Right cardiac atrium (tissue), 5 donors: Measurements from ENCODE around the gene PAX8. TPM values are rescaled to one million over a fixed set of nuclear protein-coding genes. Genes with fewer than 3 reads are reported as not detected.

Experiments used
- ATAC-seq, 2 donors: fragments of 200-7000 bp; cut with Tn5 transposase; one replicate each; pipeline versions ENCODE4 v1.8.0 to v1.9.1; 2020; ENCODE audit warnings: moderate library complexity in 2 of 2, mild to moderate bottlenecking in 1 of 2
- DNase-seq, 3 donors: peaks; one replicate each; pipeline ENCODE4 v3.0.0-alpha.2; 2020
- H3K27ac ChIP-seq: one replicate; pipeline ENCODE4 v1.5.1; 2013; ENCODE audit warnings: mild to moderate bottlenecking, low read length, control low read depth, moderate library complexity
- H3K27me3 ChIP-seq: one replicate; pipeline ENCODE4 v1.6.1; 2013; ENCODE audit not compliant: control insufficient read depth, insufficient read depth
- H3K4me1 ChIP-seq: one replicate; pipeline ENCODE4 v1.6.1; 2013; ENCODE audit warnings: low read length; ENCODE audit not compliant: control insufficient read depth, insufficient read depth
- H3K4me3 ChIP-seq: one replicate; pipeline ENCODE4 v1.5.1; 2013; ENCODE audit warnings: low read length, control low read depth
- H3K9me3 ChIP-seq: one replicate; pipeline ENCODE4 v1.6.1; 2013; ENCODE audit warnings: low read length; ENCODE audit not compliant: control insufficient read depth
- WGBS: extraction: QIAGEN DNeasy Blood & Tissue Kit; methylation state at CpG from one replicate; pipeline ENCODE4 v1.1.7; 2013; 5-methylcytosine and 5-hydroxymethylcytosine counted together
- intact Hi-C, 4 donors: fragments of 100-400 bp; cut with DNase I; formaldehyde crosslinking; loops; one replicate each; pipeline versions ENCODE4 v1.11.0 to v1.14.0; 2022 to 2023
- polyA plus RNA-seq: library from polyadenylated mRNA; stranded (reverse); fragments of 200-250 nt; gene quantifications from one replicate; pipeline ENCODE4 v1.2.3, GENCODE V29; 2013
- total RNA-seq, 4 donors: library from RNA; stranded (reverse); fragmentation: NEBNext Ultra II Directional; extraction: Animal tissue kit (Norgen Biotek cat#: 25700); gene quantifications; one replicate each; pipeline ENCODE4 v1.2.1, GENCODE V29; 2021
- donor health status: healthy with polysubstance abuse.
- donor health status: DM: no; HTN: yes; CAD: no.
- donor health status: DM: no; HTN: no; CAD: no.
- donor health status: DM: no; HTN: yes; CAD: no; lungs with severe emphysema.
- donor health status: DM: yes; HTN: yes; CAD: no.

PAX8 gene
- total and polyA plus RNA-seq, 5 donors = 0.05 to 1.9 (median 0.40) TPM; not detected in 1

GRCh38 chr2:113190871-113191270 lies 87.8 kb downstream of the PAX8 start:
- no peaks in the 10 kb centered on the region for H3K9me3 ChIP-seq
- no peaks in the 10 kb centered on the region for H3K4me1 ChIP-seq
- DNase-seq (no peak), ATAC-seq (no peak)
- no peaks in the 10 kb centered on the region for H3K27me3 ChIP-seq
- no peak overlapping the region for H3K4me3 ChIP-seq
- 23% methylated on average over 1 of the region's 1 CpG for WGBS
- H3K27ac ChIP-seq = no peak overlapping the region
- intact Hi-C loops = no loop called here

GRCh38 chr2:113187771-113188170 lies 91.0 kb downstream of the PAX8 start:
- H3K27ac ChIP-seq = no peak overlapping the region
- no peaks in the 10 kb centered on the region for H3K27me3 ChIP-seq
- intact Hi-C loops = no loop called here
- H3K9me3 ChIP-seq = no peaks in the 10 kb centered on the region
- 65% methylated on average over 6 of the region's 6 CpGs for WGBS
- no peaks in the 10 kb centered on the region for H3K4me1 ChIP-seq
- DNase-seq (no peak), ATAC-seq (no peak)
- no peak overlapping the region for H3K4me3 ChIP-seq

- Histone ChIP-seq H3K27me3 (no peaks in the 10 kb centered on the region), H3K4me1 (peaks cover 1% of the 10 kb centered on the region), H3K4me3 (no peak overlapping the region), H3K9me3 (no peaks in the 10 kb centered on the region), H3K27ac (no peak overlapping the region)
- intact Hi-C loops = no loop called here
- ATAC-seq (no peak), DNase-seq (no peak)
- WGBS = 85% methylated on average over 5 of the region's 5 CpGs
These were observed 92.3 kb downstream of the PAX8 start for GRCh38 chr2:113186433-113186796.

- intact Hi-C loops = no loop called here
- no peak overlapping the region for H3K27ac ChIP-seq
- no peaks in the 10 kb centered on the region for H3K9me3 ChIP-seq
- ATAC-seq (peak; percentile 31 to 54), DNase-seq (peak; percentile 40 to 79 (median 72))
- no peaks in the 10 kb centered on the region for H3K27me3 ChIP-seq
- WGBS = 64% methylated on average over 10 of the region's 10 CpGs
- H3K4me1 ChIP-seq = peaks cover 2% of the 10 kb centered on the region
- H3K4me3 ChIP-seq = no peak overlapping the region
These were observed 92.9 kb downstream of the PAX8 start for GRCh38 chr2:113185664-113186432.

GRCh38 chr2:113184531-113185230 lies 94.0 kb downstream of the PAX8 start:
- no peak overlapping the region for H3K4me3 ChIP-seq
- no peaks in the 10 kb centered on the region for H3K27me3 ChIP-seq
- ATAC-seq (no peak), DNase-seq (no peak)
- 92% methylated on average over 8 of the region's 8 CpGs for WGBS
- peaks cover 2% of the 10 kb centered on the region for H3K4me1 ChIP-seq
- H3K9me3 ChIP-seq = no peaks in the 10 kb centered on the region
- no peak overlapping the region for H3K27ac ChIP-seq
- intact Hi-C loops = no loop called here

- intact Hi-C loops = no loop called here
- no peak for DNase-seq
- WGBS = 83% methylated on average over 2 of the region's 2 CpGs
These were observed 95.0 kb downstream of the PAX8 start for GRCh38 chr2:113183703-113184102.

GRCh38 chr2:113183264-113183663 lies 95.5 kb downstream of the PAX8 start:
- no peak for DNase-seq
- Histone ChIP-seq H3K27ac (no peak overlapping the region), H3K9me3 (no peaks in the 10 kb centered on the region), H3K27me3 (no peaks in the 10 kb centered on the region), H3K4me1 (peaks cover 2% of the 10 kb centered on the region), H3K4me3 (no peak overlapping the region)
- ATAC-seq = no peak
- intact Hi-C loops = no loop called here
- WGBS = 89% methylated on average over 8 of the region's 8 CpGs

More at GRCh38 chr2:113183703-113184102, 95.0 kb downstream of the PAX8 start:
- H3K27ac ChIP-seq = no peak overlapping the region
- peaks cover 2% of the 10 kb centered on the region for H3K4me1 ChIP-seq
- ATAC-seq = no peak
- H3K4me3 ChIP-seq = no peak overlapping the region
- H3K9me3 ChIP-seq = no peaks in the 10 kb centered on the region
- no peaks in the 10 kb centered on the region for H3K27me3 ChIP-seq

- peaks cover 2% of the 10 kb centered on the region for H3K4me1 ChIP-seq
- 90% methylated on average over 15 of the region's 15 CpGs for WGBS
- no peak overlapping the region for H3K4me3 ChIP-seq
- H3K9me3 ChIP-seq = no peaks in the 10 kb centered on the region
- intact Hi-C loops = no loop called here
- DNase-seq = no peak
- H3K27ac ChIP-seq = no peak overlapping the region
- H3K27me3 ChIP-seq = no peaks in the 10 kb centered on the region
- no peak for ATAC-seq
These were observed 96.1 kb downstream of the PAX8 start for GRCh38 chr2:113182471-113183260.

- ATAC-seq = peak in 1 of 2 donors; percentile 33
- Histone ChIP-seq H3K27ac (no peak overlapping the region), H3K4me1 (peaks cover 2% of the 10 kb centered on the region), H3K4me3 (no peak overlapping the region), H3K27me3 (no peaks in the 10 kb centered on the region), H3K9me3 (no peaks in the 10 kb centered on the region)
- intact Hi-C loops = no loop called here
- 48% methylated on average over 8 of the region's 8 CpGs for WGBS
- no peak for DNase-seq
These were observed 97.3 kb downstream of the PAX8 start for GRCh38 chr2:113181258-113182051.

GRCh38 chr2:113180131-113180946 lies 98.4 kb downstream of the PAX8 start:
- no peaks in the 10 kb centered on the region for H3K9me3 ChIP-seq
- H3K4me3 ChIP-seq = no peak overlapping the region
- DNase-seq (no peak), ATAC-seq (no peak)
- peaks cover 2% of the 10 kb centered on the region for H3K4me1 ChIP-seq
- H3K27ac ChIP-seq = no peak overlapping the region
- 85% methylated on average over 17 of the region's 17 CpGs for WGBS
- intact Hi-C loops = no loop called here
- no peaks in the 10 kb centered on the region for H3K27me3 ChIP-seq
